HG02938 (cell line): Measurements from ENCODE around the gene MYOD1.

Experiments used
- ATAC-seq: cut with Tn5 transposase; IDR thresholded peaks from one replicate; pipeline ENCODE4 v1.9.1; 2021; ENCODE audit warnings: mild to moderate bottlenecking, moderate library complexity; ENCODE audit not compliant: unreplicated experiment

The MYOD1 gene

DNA sequence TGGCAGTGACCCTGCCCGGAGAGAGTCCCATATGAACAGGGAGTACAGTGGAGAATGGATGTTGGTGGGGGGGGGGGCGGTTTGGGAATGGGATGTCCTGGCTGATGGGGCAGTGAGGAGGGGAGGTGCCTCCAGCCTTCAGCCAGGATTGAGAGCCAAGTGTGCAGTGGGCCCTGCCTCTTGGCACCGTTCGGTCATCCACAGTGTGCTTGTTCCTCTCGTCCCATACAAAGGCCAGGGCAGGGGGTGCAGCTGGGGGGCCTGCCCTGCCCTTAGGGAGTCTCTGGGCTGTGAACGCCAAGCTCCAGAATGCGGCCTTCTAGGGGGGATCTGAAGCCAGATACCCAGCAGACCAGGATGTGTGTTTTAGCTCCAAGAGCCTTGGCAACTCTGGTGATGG lies 49.2 kb downstream of the MYOD1 start:
- ATAC-seq, result no peak

DNA sequence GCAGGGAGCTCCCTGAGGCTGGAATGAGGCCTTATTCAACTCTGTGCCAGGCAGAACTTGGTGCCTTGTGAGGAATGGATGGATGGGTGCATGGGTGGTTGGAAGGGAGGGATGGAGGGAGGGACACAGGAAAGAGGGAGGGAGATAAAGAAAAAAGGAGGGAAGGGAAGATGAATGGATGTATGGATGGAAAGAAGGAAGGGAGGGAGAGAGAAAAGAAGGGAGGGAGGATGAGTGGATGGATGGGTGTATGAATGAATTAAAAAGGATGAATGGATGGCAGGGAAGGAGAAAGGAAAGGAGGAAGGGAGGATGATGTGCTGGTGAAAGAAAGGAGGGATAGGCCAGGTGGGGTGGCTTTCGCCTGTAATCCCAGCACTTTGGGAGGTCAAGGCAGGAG lies 49.8 kb downstream of the MYOD1 start:
- no peak for ATAC-seq

DNA sequence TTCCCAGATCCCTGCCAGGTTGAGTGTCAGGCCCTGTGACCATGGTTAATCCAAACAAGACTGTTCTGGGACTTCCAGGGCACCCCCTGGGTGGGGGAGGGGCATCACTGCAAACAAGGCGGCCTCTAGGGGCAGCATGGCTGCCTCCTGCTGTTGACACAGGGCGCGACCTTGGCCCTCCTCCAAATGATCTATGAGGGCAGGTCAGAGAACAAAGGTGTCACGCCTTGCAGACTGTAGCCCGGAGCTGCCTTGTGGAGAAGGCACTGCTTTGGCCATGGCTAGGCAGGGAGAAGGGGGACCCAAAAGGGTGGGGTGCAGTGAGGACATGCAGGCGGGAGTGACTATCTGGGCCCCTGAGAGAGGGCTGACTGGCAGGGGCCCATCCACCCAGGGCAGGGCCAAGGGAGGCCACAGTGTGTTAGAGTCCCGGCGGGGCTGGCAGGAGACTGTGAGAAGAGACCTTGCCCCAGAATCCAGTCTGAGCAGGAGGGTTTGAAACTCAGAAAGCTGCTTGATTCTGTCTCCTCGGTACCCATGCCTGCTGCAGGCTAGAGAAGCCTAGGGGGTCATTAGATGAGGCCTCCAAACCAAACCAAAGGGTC lies 50.8 kb downstream of the MYOD1 start:
- no peak for ATAC-seq

DNA sequence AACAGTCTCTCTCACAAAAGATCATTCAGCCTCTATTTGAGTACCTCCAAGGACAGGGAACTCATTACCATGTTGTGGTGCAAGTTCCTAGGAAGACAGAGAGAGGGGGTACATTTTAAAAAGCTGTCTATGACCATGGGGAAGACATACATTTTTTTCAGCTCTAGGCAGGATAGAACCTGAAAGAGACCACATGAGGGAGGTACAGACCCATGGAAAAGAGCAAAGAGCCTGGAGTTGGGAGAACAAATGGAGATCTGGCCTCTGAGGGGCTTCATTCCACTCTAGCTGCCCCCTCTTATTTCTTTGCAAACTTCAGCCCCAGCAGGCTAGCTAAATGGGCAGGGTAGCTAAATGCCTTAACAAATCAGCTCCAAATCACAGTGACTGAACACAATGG lies 51.5 kb downstream of the MYOD1 start:
- ATAC-seq, result no peak

DNA sequence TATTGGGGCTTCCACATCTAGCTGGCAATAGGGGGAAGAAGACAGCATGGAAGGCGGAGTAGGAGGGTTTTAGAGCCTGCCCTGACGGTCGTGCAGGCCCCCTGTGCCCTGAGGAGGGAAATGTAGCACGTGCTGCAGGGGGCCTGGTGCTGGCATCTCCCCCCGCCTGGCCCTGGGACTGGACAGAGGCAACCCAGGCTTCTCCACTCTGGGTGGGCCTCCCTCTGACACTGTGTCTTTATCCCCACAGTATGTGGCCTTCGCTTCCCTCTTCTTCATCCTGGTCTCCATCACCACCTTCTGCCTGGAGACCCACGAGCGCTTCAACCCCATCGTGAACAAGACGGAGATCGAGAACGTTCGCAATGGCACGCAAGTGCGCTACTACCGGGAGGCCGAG lies 52.0 kb downstream of the MYOD1 start:
- no peak for ATAC-seq
